HUES6 (cell line): ENCODE results near the gene ACTL10.

Source experiments
- H3K27ac ChIP-seq: 2 replicates; pipeline ENCODE4 v1.7.0; 2013; ENCODE audit warnings: low read depth, mild to moderate bottlenecking, low read length, inconsistent platforms
- H3K27me3 ChIP-seq: 2 replicates; pipeline ENCODE4 v1.6.1; 2013; ENCODE audit warnings: low read length; ENCODE audit not compliant: control insufficient read depth, insufficient read depth
- H3K36me3 ChIP-seq: 2 replicates; pipeline ENCODE4 v1.6.1; 2013; ENCODE audit warnings: low read length; ENCODE audit not compliant: control insufficient read depth, insufficient read depth
- H3K4me1 ChIP-seq: 2 replicates; pipeline ENCODE4 v1.6.1; 2013; ENCODE audit warnings: low read length; ENCODE audit not compliant: control insufficient read depth, insufficient read depth
- H3K4me3 ChIP-seq: 2 replicates; pipeline ENCODE4 v1.5.1; 2013; ENCODE audit warnings: low read depth, low read length
- H3K9ac ChIP-seq: one replicate; pipeline ENCODE4 v1.6.1; 2013; ENCODE audit warnings: mild to moderate bottlenecking, low read length
- H3K9me3 ChIP-seq: 2 replicates; pipeline ENCODE4 v1.6.1; 2013; ENCODE audit warnings: low read depth, low read length; ENCODE audit not compliant: control insufficient read depth, insufficient read depth

The ACTL10 gene

GRCh38 chr20:33649201-33649681, 17.5 kb upstream of the ACTL10 start:
- no peaks in the 10 kb centered on the region for H3K27me3 ChIP-seq
- peaks cover 20% of the 10 kb centered on the region for H3K36me3 ChIP-seq
- no peak overlapping the region for H3K4me3 ChIP-seq
- no peak overlapping the region for H3K9ac ChIP-seq
- peaks cover 11% of the 10 kb centered on the region for H3K4me1 ChIP-seq
- H3K9me3 ChIP-seq: no peaks in the 10 kb centered on the region
- H3K27ac ChIP-seq: no peak overlapping the region

DNA sequence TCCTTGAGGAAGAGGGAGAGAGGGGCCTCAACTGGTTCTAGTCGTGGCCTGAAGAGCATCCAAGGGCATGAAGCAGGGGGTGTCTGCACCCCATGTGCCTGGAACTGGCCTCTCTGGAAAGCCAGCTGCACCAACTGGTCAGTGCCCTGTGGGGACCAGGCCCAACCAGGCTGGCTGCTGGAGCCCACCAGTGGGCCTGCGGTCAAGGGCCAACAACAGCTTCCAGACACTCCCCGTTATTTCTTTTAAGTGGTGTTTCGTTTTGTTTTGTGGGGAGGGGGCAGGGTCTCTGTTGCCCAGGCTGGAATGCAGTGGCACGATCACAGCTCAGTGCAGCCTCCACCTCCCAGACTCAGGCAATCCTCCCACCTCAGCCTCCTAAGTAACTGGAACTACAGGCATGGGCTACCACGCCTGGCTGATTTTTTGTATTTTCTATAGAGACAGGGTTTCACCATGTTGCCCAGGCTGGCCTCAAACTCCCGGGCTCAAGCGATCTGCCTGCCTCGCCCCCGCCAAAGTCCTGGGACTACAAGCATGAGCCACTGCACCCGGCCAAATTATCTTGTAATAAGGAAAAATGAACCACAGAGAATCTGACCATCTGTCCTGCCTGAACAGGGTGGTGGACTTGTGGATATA, 16.5 kb upstream of the ACTL10 start:
- peaks cover 10% of the 10 kb centered on the region for H3K36me3 ChIP-seq
- no peaks in the 10 kb centered on the region for H3K27me3 ChIP-seq
- H3K27ac ChIP-seq: no peak overlapping the region
- no peaks in the 10 kb centered on the region for H3K9me3 ChIP-seq
- H3K9ac ChIP-seq: no peak overlapping the region
- H3K4me3 ChIP-seq: no peak overlapping the region
- peaks cover 11% of the 10 kb centered on the region for H3K4me1 ChIP-seq

DNA sequence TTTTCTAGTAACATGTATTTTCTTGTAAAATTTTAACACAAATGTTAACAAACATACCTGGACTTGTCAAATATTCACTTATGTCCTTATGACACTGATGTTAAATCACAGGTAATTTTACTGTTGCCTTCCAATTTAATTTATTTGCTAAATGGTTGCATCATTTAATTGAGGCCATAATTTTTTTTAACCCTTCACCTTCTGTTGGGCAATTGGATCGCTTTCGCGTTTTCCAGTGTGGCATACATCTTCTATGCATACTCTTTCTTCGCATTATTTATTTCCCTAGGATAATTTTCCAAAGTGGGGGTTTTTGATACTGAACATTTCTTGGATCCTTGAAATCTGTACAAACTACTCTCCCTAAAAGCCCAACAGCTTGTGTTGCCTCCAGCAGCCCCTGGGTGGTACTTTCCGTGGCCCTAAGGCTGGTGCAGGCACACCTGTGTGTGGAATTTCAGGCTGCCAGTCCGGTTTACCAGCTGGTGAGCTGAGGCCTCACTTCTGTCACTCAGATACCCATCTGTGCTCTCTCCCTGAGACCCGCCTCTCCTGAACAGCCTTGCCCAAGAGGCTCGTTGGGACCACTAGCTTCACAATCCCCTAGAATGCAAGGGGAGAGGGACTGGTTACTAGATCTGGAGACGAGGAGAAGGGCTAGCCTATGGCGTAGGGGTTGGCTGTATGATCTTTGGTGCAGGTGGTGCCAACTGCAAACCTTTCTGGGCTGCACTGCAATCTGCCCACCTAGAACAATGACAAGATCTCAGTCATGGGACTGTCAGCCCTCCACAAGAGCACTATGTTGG, 15.8 kb upstream of the ACTL10 start:
- H3K9ac ChIP-seq: no peak overlapping the region
- H3K4me3 ChIP-seq: no peak overlapping the region
- peaks cover 11% of the 10 kb centered on the region for H3K4me1 ChIP-seq
- H3K36me3 ChIP-seq: peaks cover 4% of the 10 kb centered on the region; the same call in 1 of the 2 replicates
- H3K9me3 ChIP-seq: no peaks in the 10 kb centered on the region
- no peak overlapping the region for H3K27ac ChIP-seq
- H3K27me3 ChIP-seq: no peaks in the 10 kb centered on the region

DNA sequence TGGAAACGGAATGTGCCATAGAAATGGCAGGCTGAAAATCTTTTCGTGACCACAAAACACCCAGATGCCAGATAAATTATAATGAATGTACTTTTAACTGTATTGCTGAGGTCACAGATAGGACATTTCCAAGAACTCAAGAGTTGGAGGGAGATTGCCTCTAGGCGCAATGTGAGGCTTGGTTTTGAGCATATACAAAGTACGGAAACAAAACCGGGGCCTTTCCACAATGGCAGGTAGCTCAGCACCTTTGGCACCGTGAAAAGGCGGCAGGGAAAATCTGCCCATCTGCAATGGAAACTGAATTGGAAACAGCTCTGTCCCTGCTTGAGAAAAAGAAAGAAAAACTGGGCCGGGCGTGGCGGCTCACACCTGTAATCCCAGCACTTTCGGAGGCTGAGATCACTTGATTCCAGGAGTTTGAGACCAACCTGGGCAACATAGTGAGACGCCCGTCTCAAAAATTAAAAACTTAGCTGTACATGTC, 15.1 kb upstream of the ACTL10 start:
- peaks cover 11% of the 10 kb centered on the region for H3K4me1 ChIP-seq
- no peak overlapping the region for H3K27ac ChIP-seq
- no peaks in the 10 kb centered on the region for H3K9me3 ChIP-seq
- no peak overlapping the region for H3K4me3 ChIP-seq
- H3K9ac ChIP-seq: no peak overlapping the region
- no peaks in the 10 kb centered on the region for H3K27me3 ChIP-seq
- H3K36me3 ChIP-seq: 0 out of 2 replicates have a peak, but pooled peaks cover 2% of the 10 kb centered on the region

GRCh38 chr20:33653218-33653899, 13.4 kb upstream of the ACTL10 start:
- Histone ChIP-seq H3K4me1 (peaks cover 11% of the 10 kb centered on the region), H3K4me3 (no peak overlapping the region), H3K36me3 (peaks cover 15% of the 10 kb centered on the region), H3K27ac (no peak overlapping the region), H3K9me3 (no peaks in the 10 kb centered on the region), H3K27me3 (no peaks in the 10 kb centered on the region), H3K9ac (no peak overlapping the region)

DNA sequence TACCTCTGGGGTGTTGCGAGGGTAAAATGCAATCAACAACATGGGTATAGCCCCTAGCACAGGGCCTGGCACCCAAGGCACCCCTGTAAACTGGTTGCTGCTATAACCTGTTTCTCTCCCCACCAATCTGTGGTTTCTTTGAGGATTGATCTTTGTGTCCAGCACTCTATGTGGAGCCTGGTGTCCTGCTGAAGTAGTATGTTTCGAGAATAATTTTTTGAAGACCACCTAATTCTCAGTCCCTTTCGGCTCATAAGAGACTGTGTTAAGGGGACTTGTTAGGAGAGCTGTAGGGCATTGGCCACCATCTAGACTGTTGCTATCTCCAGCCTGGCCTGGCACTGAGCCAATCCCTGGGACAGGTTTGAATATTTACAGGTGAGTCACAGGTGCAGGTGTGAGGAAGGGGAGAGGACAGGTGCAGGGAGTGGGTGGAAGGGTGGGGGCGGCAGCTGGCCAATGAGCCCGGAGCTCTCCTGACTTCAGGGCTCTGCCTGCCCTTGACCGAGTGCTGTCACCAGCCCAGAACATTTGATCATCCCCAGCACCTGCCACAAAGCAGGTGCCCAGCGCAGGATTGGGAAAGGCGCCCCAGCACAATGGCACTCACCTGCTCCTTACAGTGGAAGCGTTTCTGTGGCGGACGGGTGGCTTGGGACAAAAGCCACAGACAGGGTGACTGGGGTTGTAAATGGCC, 12.7 kb upstream of the ACTL10 start:
- H3K27me3 ChIP-seq: no peaks in the 10 kb centered on the region
- no peaks in the 10 kb centered on the region for H3K9me3 ChIP-seq
- peaks cover 22% of the 10 kb centered on the region for H3K36me3 ChIP-seq
- no peak overlapping the region for H3K27ac ChIP-seq
- H3K4me1 ChIP-seq: peaks cover 11% of the 10 kb centered on the region
- H3K4me3 ChIP-seq: no peak overlapping the region
- no peak overlapping the region for H3K9ac ChIP-seq

- Histone ChIP-seq H3K27ac (no peak overlapping the region), H3K9ac (no peak overlapping the region), H3K4me1 (peaks cover 11% of the 10 kb centered on the region), H3K27me3 (no peaks in the 10 kb centered on the region), H3K9me3 (no peaks in the 10 kb centered on the region), H3K36me3 (peaks cover 24% of the 10 kb centered on the region), H3K4me3 (no peak overlapping the region)
Observed at GRCh38 chr20:33654680-33655161, 12.0 kb upstream of the ACTL10 start.

- no peaks in the 10 kb centered on the region for H3K9me3 ChIP-seq
- H3K27me3 ChIP-seq: no peaks in the 10 kb centered on the region
- H3K4me3 ChIP-seq: no peak overlapping the region
- H3K27ac ChIP-seq: no peak overlapping the region
- H3K4me1 ChIP-seq: peaks cover 11% of the 10 kb centered on the region
- peaks cover 28% of the 10 kb centered on the region for H3K36me3 ChIP-seq
- no peak overlapping the region for H3K9ac ChIP-seq
Observed at GRCh38 chr20:33655164-33655563, 11.6 kb upstream of the ACTL10 start.

DNA sequence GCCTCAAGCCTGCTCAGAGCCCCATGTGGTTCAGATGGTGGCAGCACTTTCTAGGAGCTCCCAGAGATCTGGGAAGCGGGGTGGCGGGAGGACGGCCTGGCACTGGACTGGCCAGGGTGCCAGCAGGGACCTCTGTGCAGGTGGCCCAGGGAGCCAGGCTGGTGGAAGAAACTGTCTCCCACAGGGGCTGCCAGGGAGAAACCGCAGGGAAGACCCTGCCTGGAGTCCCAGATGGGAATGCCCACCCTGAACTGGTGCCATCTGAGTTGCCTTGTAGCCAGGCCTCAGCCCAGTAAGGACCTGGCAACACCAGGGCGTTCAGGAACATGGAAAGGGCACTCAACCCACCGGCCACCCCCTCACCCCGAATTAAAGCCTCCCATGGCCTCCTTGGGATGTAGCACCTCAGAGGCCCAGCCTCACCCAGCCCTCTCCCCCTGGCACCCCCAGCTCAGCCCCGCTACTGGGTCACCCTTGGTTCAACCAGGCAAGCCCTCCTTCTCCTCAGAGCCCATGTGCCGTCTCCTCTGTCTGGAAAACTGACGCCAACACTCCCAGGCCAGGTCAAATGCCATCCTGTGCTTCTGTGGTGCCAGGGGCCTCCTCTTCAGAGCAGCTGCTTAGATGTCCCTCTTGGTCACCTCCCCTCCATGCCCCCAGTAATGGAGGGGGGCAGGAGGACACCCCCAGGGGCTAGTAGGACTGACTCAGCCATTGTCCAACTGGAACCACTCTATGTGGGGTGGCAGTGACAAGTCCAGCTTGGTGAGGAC, 10.5 kb upstream of the ACTL10 start:
- H3K36me3 ChIP-seq: peaks cover 34% of the 10 kb centered on the region
- no peak overlapping the region for H3K4me3 ChIP-seq
- no peaks in the 10 kb centered on the region for H3K9me3 ChIP-seq
- no peak overlapping the region for H3K27ac ChIP-seq
- H3K27me3 ChIP-seq: no peaks in the 10 kb centered on the region
- peaks cover 11% of the 10 kb centered on the region for H3K4me1 ChIP-seq
- no peak overlapping the region for H3K9ac ChIP-seq
